Ascending aorta (tissue), 2 donors: ENCODE results near the gene IL21R. TPM values are rescaled to one million over a fixed set of nuclear protein-coding genes. Genes with fewer than 3 reads are reported as not detected.

Experiments used
- DNase-seq, 2 donors: peaks; one replicate each; pipeline ENCODE4 v3.0.0-alpha.2; 2019; ENCODE audit warnings: low spot score in 2 of 2
- H3K27ac ChIP-seq, 2 donors: fragments of 200-600 bp; sonication (generic); one replicate each; pipeline ENCODE4 v1.5.1; 2016 to 2017; ENCODE audit warnings: mild to moderate bottlenecking in 1 of 2
- H3K27me3 ChIP-seq: fragments of 200-600 bp; sonication (generic); one replicate; pipeline ENCODE4 v1.5.1; 2017
- H3K36me3 ChIP-seq, 2 donors: fragments of 200-600 bp; sonication (generic); one replicate each; pipeline ENCODE4 v1.5.1; 2016
- H3K4me1 ChIP-seq, 2 donors: fragments of 200-600 bp; sonication (generic); one replicate each; pipeline ENCODE4 v1.5.1; 2016 to 2017; ENCODE audit warnings: mild to moderate bottlenecking in 1 of 2
- H3K4me3 ChIP-seq, 2 donors: fragments of 200-600 bp; sonication (generic); one replicate each; pipeline ENCODE4 v1.5.1; 2016 to 2017; ENCODE audit warnings: mild to moderate bottlenecking in 1 of 2
- H3K9me3 ChIP-seq, 2 donors: fragments of 200-600 bp; sonication (generic); one replicate each; pipeline ENCODE4 v1.5.1; 2016
- intact Hi-C: fragments of 100-400 bp; cut with DNase I; formaldehyde crosslinking; loops from one replicate; pipeline ENCODE4 v1.15.1; 2023
- total RNA-seq: library from RNA; depleted of rRNA; stranded (reverse); fragments of >200 nt; gene quantifications from one replicate; pipeline ENCODE4 v1.1.0, GENCODE V29; 2016
- TF ChIP-seq, protein P1 (sequence below), 3 experiments: fragments of 200-600 bp in 2 of 3; fragments of 450-650 bp in 1 of 3; sonication (generic) in 2 of 3; IDR thresholded peaks; one replicate each; pipeline ENCODE4 v1.5.1; 2016 to 2019; ENCODE audit warnings: antibody characterized with exemption in 3 of 3, mild to moderate bottlenecking in 1 of 3, moderate library complexity in 1 of 3

Gene IL21R
- total RNA-seq, 1 donor from 2014 or later: 0.21 TPM

DNA sequence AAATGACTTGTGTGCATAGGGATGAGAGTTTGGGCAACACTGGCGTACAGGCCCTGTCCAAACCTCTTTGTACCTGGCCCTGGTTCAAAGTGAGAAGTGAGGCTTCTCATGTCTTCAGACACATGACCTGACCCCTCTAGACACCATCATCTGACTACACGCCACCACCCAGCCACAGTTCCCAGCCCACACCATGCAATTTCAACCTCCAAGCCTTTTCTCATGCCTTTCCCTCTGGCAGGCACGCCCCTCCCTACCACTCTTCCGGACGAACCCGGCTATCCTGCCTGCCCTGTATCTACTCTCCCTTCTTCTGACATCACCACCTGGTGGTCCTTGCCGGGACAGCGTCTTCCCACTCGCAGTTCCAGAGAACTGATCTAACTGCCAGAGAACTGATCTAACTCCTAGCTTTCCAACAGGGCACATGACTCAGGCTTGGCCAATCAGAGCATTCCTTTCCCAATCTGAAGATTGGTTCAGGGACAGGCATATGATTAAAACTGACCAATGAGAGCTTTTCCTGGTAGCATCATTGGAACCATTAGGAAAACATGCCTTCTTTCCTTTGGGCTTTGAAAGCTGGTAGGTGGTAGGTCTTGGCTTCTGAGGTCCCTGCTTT is 27.1 kb upstream of the IL21R start:
- Histone ChIP-seq H3K9me3 (no peaks in the 10 kb centered on the region), H3K4me1 (no peaks in the 10 kb centered on the region), H3K36me3 (no peaks in the 10 kb centered on the region), H3K27me3 (no peaks in the 10 kb centered on the region), H3K4me3 (peak overlapping the region in 1 of 2 donors; percentile 28), H3K27ac (no peak overlapping the region)
- TF ChIP-seq, protein P1, sequence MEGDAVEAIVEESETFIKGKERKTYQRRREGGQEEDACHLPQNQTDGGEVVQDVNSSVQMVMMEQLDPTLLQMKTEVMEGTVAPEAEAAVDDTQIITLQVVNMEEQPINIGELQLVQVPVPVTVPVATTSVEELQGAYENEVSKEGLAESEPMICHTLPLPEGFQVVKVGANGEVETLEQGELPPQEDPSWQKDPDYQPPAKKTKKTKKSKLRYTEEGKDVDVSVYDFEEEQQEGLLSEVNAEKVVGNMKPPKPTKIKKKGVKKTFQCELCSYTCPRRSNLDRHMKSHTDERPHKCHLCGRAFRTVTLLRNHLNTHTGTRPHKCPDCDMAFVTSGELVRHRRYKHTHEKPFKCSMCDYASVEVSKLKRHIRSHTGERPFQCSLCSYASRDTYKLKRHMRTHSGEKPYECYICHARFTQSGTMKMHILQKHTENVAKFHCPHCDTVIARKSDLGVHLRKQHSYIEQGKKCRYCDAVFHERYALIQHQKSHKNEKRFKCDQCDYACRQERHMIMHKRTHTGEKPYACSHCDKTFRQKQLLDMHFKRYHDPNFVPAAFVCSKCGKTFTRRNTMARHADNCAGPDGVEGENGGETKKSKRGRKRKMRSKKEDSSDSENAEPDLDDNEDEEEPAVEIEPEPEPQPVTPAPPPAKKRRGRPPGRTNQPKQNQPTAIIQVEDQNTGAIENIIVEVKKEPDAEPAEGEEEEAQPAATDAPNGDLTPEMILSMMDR (IDR thresholded peaks at IDR 0.05): peak; percentile 35 to 44 (median 40)
- intact Hi-C loops: no loop called here
- DNase-seq: peak; percentile 28 to 72

DNA sequence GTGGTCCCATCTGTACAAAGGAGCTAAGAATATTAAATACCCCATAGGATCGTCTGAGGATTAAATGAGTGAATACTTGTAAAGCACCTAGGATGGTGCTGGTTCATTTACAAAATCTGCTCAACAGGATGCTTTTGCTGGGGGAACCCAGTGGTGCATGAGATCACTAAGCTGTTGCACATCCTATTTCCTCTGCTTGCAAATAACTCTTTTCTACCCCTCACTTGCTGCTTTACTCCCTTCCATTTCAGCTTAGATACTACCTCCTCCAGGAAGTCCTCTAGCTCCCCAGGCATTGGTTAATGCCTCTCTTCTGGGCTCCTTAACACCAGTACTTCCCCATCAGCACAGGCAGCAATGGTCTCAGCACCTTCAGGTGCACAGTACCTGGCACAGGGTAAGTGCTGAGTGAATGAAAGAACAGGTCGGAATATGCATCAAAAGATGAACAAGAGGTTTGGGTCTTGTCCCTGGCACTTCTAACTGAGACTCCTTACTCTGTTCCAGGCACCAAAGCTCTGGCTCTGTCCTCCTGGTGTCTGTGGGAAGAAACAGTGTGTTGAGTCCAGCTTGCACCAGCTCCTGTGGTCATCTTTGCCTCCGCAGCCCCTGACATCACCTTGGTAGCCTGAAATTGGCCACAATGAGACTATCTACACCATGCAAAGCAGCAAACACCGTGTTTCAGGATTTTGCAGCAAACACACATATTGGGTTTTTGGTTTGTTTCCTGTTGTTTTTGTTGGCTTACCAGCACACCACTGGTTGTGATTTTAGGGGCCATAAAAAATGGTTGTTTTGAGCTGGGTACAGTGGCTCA is 24.1 kb upstream of the IL21R start:
- Histone ChIP-seq H3K27me3 (no peaks in the 10 kb centered on the region), H3K36me3 (no peaks in the 10 kb centered on the region), H3K4me1 (no peaks in the 10 kb centered on the region), H3K9me3 (no peaks in the 10 kb centered on the region), H3K4me3 (no peak overlapping the region), H3K27ac (no peak overlapping the region)
- TF ChIP-seq, protein P1 (IDR thresholded peaks at IDR 0.05): no peak
- intact Hi-C loops: no loop called here
- DNase-seq: peak in 1 of 2 donors; percentile 28

DNA sequence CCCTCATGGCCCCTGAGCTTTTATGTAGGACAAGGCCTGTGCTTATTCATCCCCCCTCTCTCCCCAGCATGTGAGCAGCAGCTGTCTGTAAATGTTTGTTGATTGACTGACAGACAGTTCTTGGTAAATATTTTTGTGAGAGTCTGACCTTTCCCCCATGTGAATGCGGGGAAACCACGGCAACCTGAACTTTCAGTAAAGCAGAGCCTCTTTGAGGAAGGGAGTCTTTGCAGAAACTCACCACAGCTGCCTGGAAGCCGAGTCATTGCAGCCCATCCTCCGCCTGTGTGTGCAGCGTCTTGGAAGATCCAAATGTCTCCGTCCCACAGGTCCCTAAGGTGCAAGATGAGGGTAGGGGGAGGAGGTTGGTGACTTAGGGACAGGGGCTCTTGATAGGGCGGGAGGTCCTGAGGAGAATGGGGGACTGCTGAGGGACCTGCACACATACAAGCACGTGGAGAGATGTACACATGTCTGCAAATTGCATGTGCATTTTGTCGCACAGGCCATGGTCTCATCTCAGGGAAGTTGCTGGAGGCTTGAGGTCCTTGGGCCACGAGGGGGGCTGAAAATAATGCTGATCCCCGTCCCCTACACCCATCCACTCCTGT is 23.0 kb upstream of the IL21R start:
- Histone ChIP-seq H3K27me3 (no peaks in the 10 kb centered on the region), H3K4me3 (no peak overlapping the region), H3K9me3 (no peaks in the 10 kb centered on the region), H3K27ac (no peak overlapping the region), H3K36me3 (no peaks in the 10 kb centered on the region), H3K4me1 (no peaks in the 10 kb centered on the region)
- intact Hi-C loops: no loop called here
- TF ChIP-seq, protein P1 (IDR thresholded peaks at IDR 0.05): no peak
- peak in 1 of 2 donors; percentile 43 for DNase-seq

DNA sequence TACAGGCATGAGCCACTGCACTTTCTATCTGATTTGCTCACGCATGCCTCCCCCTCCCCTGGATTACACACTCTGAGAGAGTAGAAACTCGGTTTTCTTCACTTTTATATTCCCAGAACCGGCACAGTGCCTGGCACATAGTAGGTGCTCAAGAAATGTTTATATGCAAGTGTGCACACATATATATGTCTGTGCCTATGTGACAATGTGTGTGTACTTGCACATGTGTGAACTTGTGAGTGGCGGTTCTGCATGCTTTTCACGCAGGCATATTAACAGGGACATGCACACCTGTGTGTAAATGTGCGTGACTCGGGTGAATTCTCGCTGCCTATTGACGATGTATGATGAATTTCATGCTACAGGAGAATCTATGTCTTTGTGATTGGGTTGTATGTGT is 22.1 kb upstream of the IL21R start:
- Histone ChIP-seq H3K36me3 (no peaks in the 10 kb centered on the region), H3K9me3 (no peaks in the 10 kb centered on the region), H3K27me3 (no peaks in the 10 kb centered on the region), H3K4me1 (no peaks in the 10 kb centered on the region), H3K4me3 (no peak overlapping the region), H3K27ac (no peak overlapping the region)
- TF ChIP-seq, protein P1 (IDR thresholded peaks at IDR 0.05): no peak
- intact Hi-C loops: no loop called here
- peak in 1 of 2 donors; percentile 31 for DNase-seq

DNA sequence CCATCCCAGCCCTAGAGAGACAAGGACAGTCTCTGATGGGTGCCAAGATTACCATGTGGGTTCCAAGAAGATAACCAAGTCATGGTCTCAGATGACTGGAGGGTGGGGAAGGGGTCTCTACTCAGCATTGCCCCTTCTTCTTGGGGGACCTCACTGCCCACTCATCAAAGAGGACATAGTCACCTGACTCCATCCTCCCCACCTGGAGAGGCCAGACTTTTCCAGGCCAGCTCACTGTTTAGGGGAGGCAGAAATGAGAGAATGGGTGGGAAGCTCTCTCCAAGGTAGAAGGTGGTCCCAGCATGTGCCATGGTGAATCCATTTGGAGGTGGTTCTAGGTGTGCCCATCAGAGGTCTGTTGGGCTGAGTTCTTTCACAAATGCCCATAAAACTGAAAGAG is 20.7 kb upstream of the IL21R start:
- H3K4me1 ChIP-seq: no peaks in the 10 kb centered on the region
- intact Hi-C loops: no loop called here
- peak in 1 of 2 donors; percentile 15 for DNase-seq

More for the DNA sequence above, 20.7 kb upstream of the IL21R start:
- TF ChIP-seq, protein P1 (IDR thresholded peaks at IDR 0.05): no peak
- no peak overlapping the region for H3K4me3 ChIP-seq
- no peaks in the 10 kb centered on the region for H3K36me3 ChIP-seq
- H3K27me3 ChIP-seq: no peaks in the 10 kb centered on the region
- no peaks in the 10 kb centered on the region for H3K9me3 ChIP-seq
- H3K27ac ChIP-seq: no peak overlapping the region
